DND-41 (cell line): Measurements from ENCODE around the gene TTC1.

Experiments used
- CTCF ChIP-seq: IDR thresholded peaks from 2 replicates; pipeline ENCODE4 v1.5.1; 2012; ENCODE audit warnings: borderline replicate concordance, low read length, moderate library complexity, mild to moderate bottlenecking; ENCODE audit not compliant: poor library complexity, severe bottlenecking; ENCODE audit errors: extremely low read depth
- EZH2 ChIP-seq: IDR thresholded peaks from 3 replicates; pipeline ENCODE4 v1.6.1; 2012; ENCODE audit warnings: borderline replicate concordance, low read depth, mild to moderate bottlenecking, moderate library complexity, low read length, inconsistent platforms; ENCODE audit not compliant: severe bottlenecking

GRCh38 chr5:160060001-160060400, 51.1 kb downstream of the TTC1 start:
- no peak for TF ChIP-seq CTCF
- TF ChIP-seq EZH2 = no peak
